SJSA1 (cell line): ENCODE data around the gene DRC1. TPM values are rescaled to one million over a fixed set of nuclear protein-coding genes. Genes with fewer than 3 reads are reported as not detected.

ENCODE experiments used
- DNase-seq, 2 experiments: peaks; one replicate each; pipeline ENCODE4 v3.0.0-alpha.2; 2015 to 2020; ENCODE audit warnings: low spot score in 2 of 2, low read depth in 1 of 2
- H3K27ac ChIP-seq: fragments of 250-450 bp; sonication (Bioruptor Pico); 2 replicates; pipeline ENCODE4 v1.5.1; 2020; ENCODE audit warnings: mild to moderate bottlenecking, moderate library complexity
- H3K27me3 ChIP-seq: fragments of 250-450 bp; sonication (Bioruptor Pico); replicated peaks from 2 replicates; pipeline ENCODE4 v1.5.1; 2020; ENCODE audit warnings: mild to moderate bottlenecking, moderate library complexity
- H3K36me3 ChIP-seq: fragments of 250-450 bp; sonication (Bioruptor Pico); 2 replicates; pipeline ENCODE4 v1.5.1; 2020; ENCODE audit warnings: mild to moderate bottlenecking
- H3K4me1 ChIP-seq: fragments of 250-450 bp; sonication (Bioruptor Pico); replicated peaks from 2 replicates; pipeline ENCODE4 v1.6.1; 2021; ENCODE audit warnings: mild to moderate bottlenecking
- H3K4me3 ChIP-seq: fragments of 250-450 bp; sonication (Bioruptor Pico); 2 replicates; pipeline ENCODE4 v1.5.1; 2020; ENCODE audit warnings: mild to moderate bottlenecking
- H3K9me3 ChIP-seq: fragments of 250-450 bp; sonication (Bioruptor Pico); replicated peaks from 2 replicates; pipeline ENCODE4 v1.5.1; 2020; ENCODE audit warnings: mild to moderate bottlenecking
- total RNA-seq: library from RNA; depleted of rRNA; stranded (reverse); fragments of >200 nt; shearing (Covaris generic); gene quantifications from 2 replicates; pipeline ENCODE4 v1.2.3, GENCODE V29; 2014; rRNA removed

DRC1 gene
- total RNA-seq, 1 experiment from 2014 or later: not detected

GRCh38 chr2:26495705-26496297 lies 94.1 kb downstream of the DRC1 start:
- Histone ChIP-seq H3K27me3 (peaks cover 31% of the 10 kb centered on the region), H3K36me3 (no peaks in the 10 kb centered on the region), H3K4me3 (no peak overlapping the region), H3K9me3 (no peaks in the 10 kb centered on the region), H3K4me1 (no peaks in the 10 kb centered on the region), H3K27ac (no peak overlapping the region)
- DNase-seq: no peak

GRCh38 chr2:26500406-26500805 lies 98.7 kb downstream of the DRC1 start:
- peaks cover 66% of the 10 kb centered on the region for H3K27me3 ChIP-seq
- H3K27ac ChIP-seq: no peak overlapping the region
- no peaks in the 10 kb centered on the region for H3K36me3 ChIP-seq
- H3K9me3 ChIP-seq: no peaks in the 10 kb centered on the region
- no peak for DNase-seq
- H3K4me3 ChIP-seq: no peak overlapping the region
- H3K4me1 ChIP-seq: no peaks in the 10 kb centered on the region

- H3K27me3 ChIP-seq: peaks cover 66% of the 10 kb centered on the region
- no peaks in the 10 kb centered on the region for H3K4me1 ChIP-seq
- H3K9me3 ChIP-seq: no peaks in the 10 kb centered on the region
- peak; percentile 33 to 59 for DNase-seq
- H3K4me3 ChIP-seq: no peak overlapping the region
- no peak overlapping the region for H3K27ac ChIP-seq
- H3K36me3 ChIP-seq: no peaks in the 10 kb centered on the region
These were observed 101.6 kb downstream of the DRC1 start for GRCh38 chr2:26503231-26503880.

- no peak for DNase-seq
- H3K9me3 ChIP-seq: no peaks in the 10 kb centered on the region
- H3K27ac ChIP-seq: no peak overlapping the region
- H3K27me3 ChIP-seq: peaks cover 70% of the 10 kb centered on the region
- H3K36me3 ChIP-seq: no peaks in the 10 kb centered on the region
- no peaks in the 10 kb centered on the region for H3K4me1 ChIP-seq
- no peak overlapping the region for H3K4me3 ChIP-seq
These were observed 102.3 kb downstream of the DRC1 start for GRCh38 chr2:26504002-26504401.

GRCh38 chr2:26506279-26506678 lies 104.6 kb downstream of the DRC1 start:
- H3K4me3 ChIP-seq: no peak overlapping the region
- no peak for DNase-seq
- peaks cover 67% of the 10 kb centered on the region for H3K27me3 ChIP-seq
- H3K27ac ChIP-seq: no peak overlapping the region
- no peaks in the 10 kb centered on the region for H3K36me3 ChIP-seq
- no peaks in the 10 kb centered on the region for H3K9me3 ChIP-seq
- H3K4me1 ChIP-seq: no peaks in the 10 kb centered on the region

Other genes starting within 250 kb of the DRC1 start
- gene GAREM2, start 228.8 kb upstream of the DRC1 start, total RNA-seq: 0.05 TPM in 1 of 2 replicates, not detected in the other
- 111 and 114 TPM in 2 replicates for gene HADHA, start 157.3 kb upstream of the DRC1 start, total RNA-seq
- gene HADHB, start 157.0 kb upstream of the DRC1 start, total RNA-seq: 73.0 and 74.3 TPM in 2 replicates
- 10.1 and 17.6 TPM in 2 replicates for gene SELENOI, start 55.8 kb upstream of the DRC1 start, total RNA-seq
- gene ADGRF3, start 55.1 kb upstream of the DRC1 start, total RNA-seq: 0.18 and 1.1 TPM in 2 replicates
- gene OTOF, start 76.2 kb downstream of the DRC1 start, total RNA-seq: not detected in 2 replicates
- gene CIB4, start 239.4 kb downstream of the DRC1 start, total RNA-seq: not detected in 2 replicates